Mesothelial cell of epicardium (in vitro differentiated cells): Measurements from ENCODE around the gene RAC2. TPM values are rescaled to one million over a fixed set of nuclear protein-coding genes. Genes with fewer than 3 reads are reported as not detected.

Experiments used
- DNase-seq, 2 experiments: peaks; one replicate each; pipeline ENCODE4 v3.0.0; 2021; ENCODE audit warnings: low spot score in 2 of 2; ENCODE audit not compliant: unreplicated experiment in 2 of 2
- H3K27ac Mint-ChIP-seq: 2 replicates; pipeline ENCODE4 v1.8.0; 2021; ENCODE audit warnings: mixed read lengths
- H3K27me3 Mint-ChIP-seq: 2 replicates; pipeline ENCODE4 v1.8.0; 2021; ENCODE audit warnings: low read depth, mixed read lengths
- H3K36me3 Mint-ChIP-seq: 2 replicates; pipeline ENCODE4 v1.8.0; 2021; ENCODE audit warnings: mixed read lengths
- H3K4me1 Mint-ChIP-seq: 2 replicates; pipeline ENCODE4 v1.8.0; 2021; ENCODE audit warnings: mixed read lengths
- H3K4me3 Mint-ChIP-seq: 2 replicates; pipeline ENCODE4 v1.8.0; 2021; ENCODE audit warnings: mild to moderate bottlenecking, moderate library complexity, mixed read lengths
- H3K9me3 Mint-ChIP-seq: 2 replicates; pipeline ENCODE4 v1.8.0; 2021; ENCODE audit warnings: mixed read lengths
- total RNA-seq: library from RNA; stranded (reverse); gene quantifications from 3 replicates; pipeline ENCODE4 v1.2.1, GENCODE V29; 2021
- TF ChIP-seq, protein P1 (sequence below): fragments of 200-600 bp; sonication (generic); IDR thresholded peaks from one replicate; pipeline ENCODE4 v1.5.0; 2021; ENCODE audit warnings: antibody characterized with exemption; ENCODE audit not compliant: unreplicated experiment

The RAC2 gene
- total RNA-seq, 1 donor from 2014 or later: 6.4 TPM

DNA sequence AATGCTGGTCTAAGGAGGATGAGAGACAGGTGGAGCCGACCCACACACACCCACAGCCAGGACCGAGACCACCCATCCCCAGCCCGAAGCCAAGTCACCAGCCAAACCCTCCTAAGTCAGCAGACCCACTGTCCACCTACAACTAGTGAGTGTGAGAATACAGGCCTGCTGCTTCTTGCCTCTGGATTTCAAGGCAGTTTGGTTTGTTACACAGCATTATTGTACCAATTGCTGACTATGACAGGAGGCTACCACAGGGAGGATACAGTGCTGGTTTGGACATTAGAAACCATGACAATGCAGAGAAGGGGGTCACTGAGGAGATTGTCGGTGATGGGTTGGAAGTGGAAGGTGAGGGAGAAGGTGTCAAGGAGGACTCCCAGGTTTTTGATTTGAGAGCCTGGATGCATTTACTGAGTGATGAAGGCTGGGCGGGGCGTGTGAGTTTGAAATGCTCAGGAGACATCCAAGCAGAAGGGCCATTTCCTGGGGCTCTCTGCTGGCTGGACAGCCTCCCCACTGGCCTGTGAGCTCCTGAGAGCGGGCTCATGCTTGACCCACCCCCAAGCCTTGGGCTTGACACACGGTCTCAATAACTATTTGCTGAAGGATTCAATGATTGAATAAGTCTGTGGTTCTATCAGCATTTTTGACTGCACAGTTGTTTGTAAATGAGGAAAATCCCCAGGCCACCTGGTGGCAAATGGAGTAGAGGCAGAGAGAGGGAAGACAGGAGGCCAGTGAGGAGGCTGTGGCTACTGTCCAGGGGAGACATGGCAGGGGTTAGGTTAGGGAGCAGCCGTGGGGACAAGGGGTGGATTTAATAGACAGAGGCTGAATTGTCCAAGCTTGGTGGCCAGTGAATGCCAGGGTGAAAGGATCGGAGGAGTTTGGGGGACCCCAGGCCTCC lies 22.4 kb downstream of the RAC2 start:
- H3K9me3 Mint-ChIP-seq: peaks cover 4% of the 10 kb centered on the region
- H3K36me3 Mint-ChIP-seq: no peaks in the 10 kb centered on the region
- no peak overlapping the region for H3K27ac Mint-ChIP-seq
- H3K4me1 Mint-ChIP-seq: peaks cover 1% of the 10 kb centered on the region
- no peak for DNase-seq
- peaks cover 32% of the 10 kb centered on the region for H3K27me3 Mint-ChIP-seq
- H3K4me3 Mint-ChIP-seq: no peak overlapping the region
- TF ChIP-seq, protein P1, sequence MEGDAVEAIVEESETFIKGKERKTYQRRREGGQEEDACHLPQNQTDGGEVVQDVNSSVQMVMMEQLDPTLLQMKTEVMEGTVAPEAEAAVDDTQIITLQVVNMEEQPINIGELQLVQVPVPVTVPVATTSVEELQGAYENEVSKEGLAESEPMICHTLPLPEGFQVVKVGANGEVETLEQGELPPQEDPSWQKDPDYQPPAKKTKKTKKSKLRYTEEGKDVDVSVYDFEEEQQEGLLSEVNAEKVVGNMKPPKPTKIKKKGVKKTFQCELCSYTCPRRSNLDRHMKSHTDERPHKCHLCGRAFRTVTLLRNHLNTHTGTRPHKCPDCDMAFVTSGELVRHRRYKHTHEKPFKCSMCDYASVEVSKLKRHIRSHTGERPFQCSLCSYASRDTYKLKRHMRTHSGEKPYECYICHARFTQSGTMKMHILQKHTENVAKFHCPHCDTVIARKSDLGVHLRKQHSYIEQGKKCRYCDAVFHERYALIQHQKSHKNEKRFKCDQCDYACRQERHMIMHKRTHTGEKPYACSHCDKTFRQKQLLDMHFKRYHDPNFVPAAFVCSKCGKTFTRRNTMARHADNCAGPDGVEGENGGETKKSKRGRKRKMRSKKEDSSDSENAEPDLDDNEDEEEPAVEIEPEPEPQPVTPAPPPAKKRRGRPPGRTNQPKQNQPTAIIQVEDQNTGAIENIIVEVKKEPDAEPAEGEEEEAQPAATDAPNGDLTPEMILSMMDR: no peak

DNA sequence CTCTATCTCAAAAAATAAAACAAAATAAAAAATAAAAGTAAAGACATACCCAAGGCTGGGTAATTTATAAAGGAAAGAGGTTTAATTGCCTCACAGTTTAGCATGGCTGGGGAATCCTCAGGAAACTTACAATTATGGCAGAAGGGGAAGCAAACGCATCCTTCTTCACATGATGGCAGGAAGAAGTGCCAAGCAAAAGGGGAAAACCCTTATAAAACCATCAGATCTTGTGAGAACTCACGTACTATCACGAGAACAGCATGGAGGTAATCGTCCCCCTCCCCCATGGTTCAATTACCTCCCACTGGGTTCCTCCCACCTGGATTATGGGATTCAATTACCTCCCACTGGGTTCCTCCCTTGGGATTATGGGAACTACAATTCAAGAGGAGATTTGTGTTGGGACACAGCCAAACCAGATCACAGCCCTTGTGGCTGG lies 23.5 kb downstream of the RAC2 start:
- no peak for DNase-seq
- Mint-ChIP-seq H3K27ac (no peak overlapping the region), H3K4me1 (peaks cover 1% of the 10 kb centered on the region), H3K4me3 (no peak overlapping the region), H3K27me3 (peaks cover 28% of the 10 kb centered on the region), H3K9me3 (peaks cover 4% of the 10 kb centered on the region), H3K36me3 (no peaks in the 10 kb centered on the region)
- TF ChIP-seq, protein P1: no peak

DNA sequence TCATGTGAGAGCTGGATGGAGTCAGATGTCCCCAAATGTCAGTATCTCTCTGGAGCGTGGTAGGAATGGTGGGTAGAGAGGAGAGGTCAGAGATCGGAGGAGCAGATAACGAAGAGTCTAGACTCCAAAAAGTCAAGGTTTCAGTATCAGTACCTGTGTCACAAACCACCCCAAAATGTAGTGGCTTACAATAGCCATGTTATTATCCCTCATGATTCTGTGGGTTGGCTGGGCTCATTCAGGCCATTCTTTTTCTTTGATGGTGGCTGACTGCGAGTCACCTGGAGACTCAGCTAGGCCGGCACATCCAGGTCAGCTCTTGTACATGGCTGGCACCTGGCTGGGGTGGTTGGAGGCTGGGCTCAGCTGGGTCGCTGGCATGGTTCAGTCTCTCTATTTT lies 24.5 kb downstream of the RAC2 start:
- no peak overlapping the region for H3K27ac Mint-ChIP-seq
- H3K4me1 Mint-ChIP-seq: peaks cover 7% of the 10 kb centered on the region
- H3K4me3 Mint-ChIP-seq: no peak overlapping the region
- peaks cover 24% of the 10 kb centered on the region for H3K27me3 Mint-ChIP-seq
- no peaks in the 10 kb centered on the region for H3K36me3 Mint-ChIP-seq
- TF ChIP-seq, protein P1: no peak
- H3K9me3 Mint-ChIP-seq: peaks cover 4% of the 10 kb centered on the region
- DNase-seq: no peak

DNA sequence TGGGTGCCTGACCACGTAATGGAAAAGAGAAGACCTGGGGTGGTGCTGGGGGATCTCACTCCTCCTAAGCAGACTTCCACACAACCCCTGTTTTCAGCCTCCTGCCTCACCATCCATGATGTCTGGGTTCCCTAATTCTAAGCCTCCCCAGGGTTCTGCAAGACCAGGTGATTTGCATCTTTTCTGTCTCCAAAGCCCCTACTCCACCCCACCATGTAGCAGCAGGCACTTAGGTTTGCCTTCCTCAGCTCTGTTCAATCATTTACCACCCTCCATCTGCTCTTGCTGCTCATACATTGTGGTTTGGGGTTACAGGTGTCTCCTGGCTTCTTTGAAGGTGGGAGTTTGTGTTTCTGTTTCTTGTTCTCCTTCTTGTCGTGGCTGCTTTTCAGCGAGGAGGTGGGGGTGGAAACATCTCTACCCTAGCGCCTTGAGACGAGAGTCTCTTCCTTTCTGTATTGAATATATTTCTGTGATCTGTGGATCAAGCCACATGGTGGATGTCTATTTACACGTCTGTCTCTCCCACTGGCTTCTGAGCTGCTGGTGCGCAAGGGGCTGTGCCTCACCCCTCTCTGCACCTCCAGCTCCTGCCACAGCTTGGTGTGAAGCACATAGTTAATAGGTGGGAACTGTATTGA lies 25.2 kb downstream of the RAC2 start:
- no peaks in the 10 kb centered on the region for H3K36me3 Mint-ChIP-seq
- peaks cover 14% of the 10 kb centered on the region for H3K4me1 Mint-ChIP-seq
- H3K4me3 Mint-ChIP-seq: no peak overlapping the region
- no peak overlapping the region for H3K27ac Mint-ChIP-seq
- H3K27me3 Mint-ChIP-seq: peaks cover 21% of the 10 kb centered on the region
- DNase-seq: no peak
- TF ChIP-seq, protein P1: no peak
- peaks cover 4% of the 10 kb centered on the region for H3K9me3 Mint-ChIP-seq

DNA sequence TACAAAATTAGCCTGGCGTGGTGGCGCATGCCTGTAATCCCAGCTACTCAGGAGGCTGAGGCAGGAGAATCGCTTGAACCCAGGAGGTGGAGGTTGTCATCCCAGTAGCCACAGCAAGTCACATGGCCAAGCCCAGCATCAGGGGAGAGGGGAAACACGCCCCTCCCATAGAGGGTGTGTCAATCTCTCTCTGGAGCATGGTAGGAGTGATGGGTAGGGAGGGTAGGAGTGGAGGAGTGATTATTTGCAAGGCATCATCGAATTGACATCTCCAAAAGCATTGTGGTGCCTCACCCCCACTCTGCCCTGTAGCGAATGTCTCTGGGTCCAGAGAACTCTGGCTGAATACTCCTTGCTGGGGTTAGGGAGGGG lies 25.7 kb downstream of the RAC2 start:
- Mint-ChIP-seq H3K4me1 (peaks cover 17% of the 10 kb centered on the region), H3K4me3 (no peak overlapping the region), H3K9me3 (peaks cover 4% of the 10 kb centered on the region), H3K27me3 (peaks cover 21% of the 10 kb centered on the region), H3K27ac (no peak overlapping the region), H3K36me3 (no peaks in the 10 kb centered on the region)
- TF ChIP-seq, protein P1: no peak
- no peak for DNase-seq
